B cell (primary cell): ENCODE results near the gene DEFB131B. TPM values are rescaled to one million over a fixed set of nuclear protein-coding genes. Genes with fewer than 3 reads are reported as not detected.
"Not testable (repeated sequence)": the region's sequence is repeated elsewhere in the genome, so short reads cannot be mapped to it uniquely, and the experiment has no call there.

Experiments
- ATAC-seq: fragments of 200-7000 bp; cut with Tn5 transposase; one replicate; pipeline ENCODE4 v1.10.0; 2021; ENCODE audit warnings: low read depth, mild to moderate bottlenecking, moderate number of reproducible peaks, moderate library complexity
- CTCF ChIA-PET: fragments of 350-600 bp; sonication (Branson Sonifier 250); formaldehyde crosslinking; loops from one replicate; lab custom pipeline; 2021; ENCODE audit warnings: antibody characterized with exemption, inconsistent platforms; lab: Charles Lee
- POLR2A ChIA-PET: fragments of 350-600 bp; sonication (Branson Sonifier 250); formaldehyde crosslinking; loops from one replicate; lab custom pipeline; 2021; ENCODE audit warnings: antibody characterized with exemption; lab: Charles Lee
- DNase-seq: peaks from one replicate; pipeline ENCODE4 v3.0.0; 2013
- H2AFZ ChIP-seq: 2 replicates; pipeline ENCODE4 v1.6.1; 2012; ENCODE audit warnings: mild to moderate bottlenecking, low read depth, low read length; ENCODE audit not compliant: insufficient read depth, poor library complexity, severe bottlenecking
- H3K27ac ChIP-seq, 2 donors: 1 replicate in 1 of 2; 2 replicates in 1 of 2; pipeline ENCODE4 v1.5.1; 2012 to 2013; ENCODE audit warnings: low read length in 2 of 2, mild to moderate bottlenecking in 2 of 2, moderate library complexity in 1 of 2
- H3K27me3 ChIP-seq, 4 experiments: fragments of 200-600 bp in 1 of 4; sonication (generic) in 1 of 4; replicated peaks in 1 of 4; 1 replicate in 2 of 4; 2 replicates in 2 of 4; pipeline versions ENCODE4 v1.6.1 to v1.7.0; 2013 to 2016; ENCODE audit warnings: low read length in 3 of 4, mild to moderate bottlenecking in 2 of 4, mixed read lengths in 1 of 4, moderate library complexity in 1 of 4; ENCODE audit not compliant: insufficient read depth in 4 of 4, control insufficient read depth in 3 of 4; ENCODE audit errors: control extremely low read depth in 1 of 4
- H3K36me3 ChIP-seq, 2 experiments: replicated peaks in 1 of 2; 1 replicate in 1 of 2; 2 replicates in 1 of 2; pipeline versions ENCODE4 v1.6.1 to v1.7.1; 2013; ENCODE audit warnings: low read length in 1 of 2; ENCODE audit not compliant: insufficient read depth in 2 of 2, control insufficient read depth in 1 of 2; ENCODE audit errors: control extremely low read depth in 1 of 2, extremely low read depth in 1 of 2
- H3K4me1 ChIP-seq, 2 donors: fragments of 200-600 bp in 1 of 2; sonication (generic) in 1 of 2; 1 replicate in 1 of 2; 2 replicates in 1 of 2; pipeline versions ENCODE4 v1.5.1 to v1.6.1; 2013 to 2017; ENCODE audit warnings: low read length in 2 of 2; ENCODE audit not compliant: control insufficient read depth in 2 of 2, insufficient read depth in 2 of 2
- H3K4me2 ChIP-seq: replicated peaks from 2 replicates; pipeline ENCODE3; 2012; ENCODE audit warnings: mild to moderate bottlenecking, low read depth, low read length; ENCODE audit not compliant: poor library complexity, severe bottlenecking
- H3K4me3 ChIP-seq, 5 experiments: fragments of 200-600 bp in 1 of 5; sonication (generic) in 1 of 5; 1 replicate in 3 of 5; 2 replicates in 2 of 5; pipeline versions ENCODE4 v1.5.1 to v1.7.0; 2011 to 2016; ENCODE audit warnings: low read length in 4 of 5, mild to moderate bottlenecking in 4 of 5, low read depth in 2 of 5, control low read depth in 1 of 5, moderate library complexity in 1 of 5; ENCODE audit not compliant: insufficient read depth in 1 of 5; ENCODE audit errors: control extremely low read depth in 1 of 5, extremely low read depth in 1 of 5
- H3K79me2 ChIP-seq: fragments of 200-600 bp; sonication (generic); one replicate; pipeline ENCODE4 v1.6.0; 2016; ENCODE audit warnings: low read length; ENCODE audit not compliant: control insufficient read depth, insufficient read depth
- H3K9ac ChIP-seq: fragments of 200-600 bp; sonication (generic); 2 replicates; pipeline ENCODE4 v1.6.1; 2017; ENCODE audit warnings: mild to moderate bottlenecking, low read length, moderate library complexity
- H3K9me3 ChIP-seq, 3 donors: one replicate each; pipeline versions ENCODE4 v1.6.1 to v1.7.1; 2013; ENCODE audit warnings: low read length in 2 of 3; ENCODE audit not compliant: control insufficient read depth in 2 of 3, insufficient read depth in 1 of 3; ENCODE audit errors: control extremely low read depth in 1 of 3
- H4K20me1 ChIP-seq: 2 replicates; pipeline ENCODE4 v1.6.0; 2012; ENCODE audit warnings: mild to moderate bottlenecking, low read length; ENCODE audit not compliant: insufficient read depth, control insufficient read depth, poor library complexity, severe bottlenecking
- H3K27ac Mint-ChIP-seq: one replicate; pipeline ENCODE4 v1.8.0; 2021; ENCODE audit warnings: mixed read lengths
- H3K27me3 Mint-ChIP-seq: one replicate; pipeline ENCODE4 v1.8.0; 2021; ENCODE audit warnings: mixed read lengths
- H3K4me1 Mint-ChIP-seq: one replicate; pipeline ENCODE4 v1.8.0; 2021; ENCODE audit warnings: mixed read lengths
- H3K4me3 Mint-ChIP-seq: one replicate; pipeline ENCODE4 v1.8.0; 2021; ENCODE audit warnings: mixed read lengths
- H3K9me3 Mint-ChIP-seq: one replicate; pipeline ENCODE4 v1.8.0; 2022; ENCODE audit warnings: mixed read lengths; ENCODE audit not compliant: insufficient read depth
- WGBS: methylation state at CpG from one replicate; pipeline ENCODE4 v1.1.5; 2013; ENCODE audit warnings: missing lambda C conversion rate; ENCODE audit not compliant: insufficient coverage; 5-methylcytosine and 5-hydroxymethylcytosine counted together
- intact Hi-C: fragments of 100-400 bp; cut with micrococcal nuclease; formaldehyde crosslinking; loops from one replicate; pipeline ENCODE4 v1.10.0; 2022
- polyA plus RNA-seq: library from polyadenylated mRNA; depleted of rRNA; stranded (reverse); fragments of >200 nt; gene quantifications from 2 replicates; pipeline ENCODE4 v1.2.3, GENCODE V29; 2012
- total RNA-seq, 2 donors: library from RNA; stranded (reverse); fragments of 120-200 nt in 1 of 2; gene quantifications; 1 replicate in 1 of 2; 2 replicates in 1 of 2; pipeline versions ENCODE4 v1.2.3 to v1.2.4, GENCODE V29; 2013 to 2022

Gene DEFB131B
- total and polyA plus RNA-seq, 2 donors (not counting 1 experiment from before 2014, with no cell fraction given), result not detected

DNA sequence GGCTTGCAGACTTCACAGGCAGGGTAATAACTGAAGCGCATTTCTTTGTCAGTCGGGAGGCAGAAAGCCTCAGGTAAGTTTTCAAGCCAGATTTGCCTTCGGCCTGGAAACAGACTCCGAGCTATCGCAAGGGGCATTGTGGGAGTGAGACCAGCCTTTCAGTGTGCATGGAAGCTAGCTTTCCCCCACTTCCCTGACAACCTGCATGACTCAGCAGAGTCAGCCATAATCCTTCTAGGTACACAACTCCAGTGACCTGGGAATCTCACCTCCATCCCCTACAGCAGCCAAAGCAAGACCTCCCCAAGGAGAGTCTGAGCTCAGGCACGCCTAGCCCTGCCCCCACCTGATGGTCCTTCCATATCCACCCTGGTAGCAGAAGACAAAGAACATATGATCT lies 35.5 kb upstream of the DEFB131B start:
- intact Hi-C loops, H3K79me2 ChIP-seq, ATAC-seq, H3K4me1 Mint-ChIP-seq, H3K27me3 ChIP-seq, H3K4me3 ChIP-seq, H3K4me3 Mint-ChIP-seq, H3K4me1 ChIP-seq, H4K20me1 ChIP-seq, H3K9me3 ChIP-seq, CTCF ChIA-PET, DNase-seq, H2AFZ ChIP-seq, H3K27ac ChIP-seq, H3K36me3 ChIP-seq, H3K9ac ChIP-seq, H3K27me3 Mint-ChIP-seq, H3K27ac Mint-ChIP-seq, POLR2A ChIA-PET, H3K9me3 Mint-ChIP-seq, H3K4me2 ChIP-seq: not testable (repeated sequence)
- 88% methylated on average over 6 of the region's 6 CpGs for WGBS

DNA sequence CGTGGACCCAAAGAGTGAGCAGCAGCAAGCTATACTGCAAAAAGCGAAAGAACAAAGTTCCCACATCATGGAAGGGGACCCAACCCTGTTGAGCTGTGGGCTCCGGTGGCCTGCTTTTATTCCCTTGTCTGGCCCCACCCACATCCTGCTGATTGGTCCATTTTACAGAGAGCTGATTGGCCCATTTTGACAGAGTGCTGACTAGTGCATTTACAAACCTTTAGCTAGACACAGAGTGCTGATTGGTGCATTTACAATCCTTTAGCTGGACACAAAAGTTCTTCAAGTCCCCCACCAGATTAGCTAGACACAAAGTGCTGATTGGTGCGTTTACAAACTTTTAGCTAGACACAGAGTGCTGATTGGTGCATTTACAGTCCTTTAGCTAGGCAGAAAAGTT lies 34.9 kb upstream of the DEFB131B start:
- H3K36me3 ChIP-seq, H3K4me3 ChIP-seq, H3K9ac ChIP-seq, H3K4me1 ChIP-seq, H3K27me3 Mint-ChIP-seq, H3K27me3 ChIP-seq, H3K4me2 ChIP-seq, H4K20me1 ChIP-seq, H3K27ac Mint-ChIP-seq, intact Hi-C loops, H3K4me3 Mint-ChIP-seq, H3K79me2 ChIP-seq, H3K9me3 Mint-ChIP-seq, CTCF ChIA-PET, H3K4me1 Mint-ChIP-seq, H3K9me3 ChIP-seq, H3K27ac ChIP-seq, ATAC-seq, DNase-seq, H2AFZ ChIP-seq: not testable (repeated sequence)
- 93% methylated on average over 4 of the region's 4 CpGs for WGBS
- POLR2A ChIA-PET, result interaction anchor here (0.6 kb wide), 1 partner anchor 103 kb away, joined by 4 read pairs; no protein-coding TSS in a partner anchor
